ENCODE results near the gene SSR2.
"Not testable (repeated sequence)": the region's sequence is repeated elsewhere in the genome, so short reads cannot be mapped to it uniquely, and the experiment has no call there.

The SSR2 gene

DNA sequence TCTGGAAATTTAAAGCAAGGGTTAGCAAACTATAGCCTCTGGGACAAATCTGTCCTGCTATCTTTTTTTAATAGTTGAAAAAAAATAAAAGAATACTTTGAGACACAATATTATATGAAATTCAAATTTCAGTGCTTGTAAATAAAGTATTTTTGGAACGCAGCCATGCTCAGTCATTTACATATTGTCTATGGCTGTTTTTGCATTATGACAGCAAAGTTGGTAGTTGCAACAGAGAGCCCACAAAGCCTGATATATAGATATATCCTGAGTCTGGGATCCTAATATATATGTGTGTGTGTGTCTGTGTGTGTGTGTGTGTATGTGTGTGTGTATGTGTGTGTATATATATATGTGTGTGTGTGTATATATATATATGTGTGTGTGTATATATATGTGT, 20.8 kb downstream of the SSR2 start:
- DNase-seq (ENCODE audit: extremely low read depth in 1 of 2, low read depth in 1 of 2): no peak

DNA sequence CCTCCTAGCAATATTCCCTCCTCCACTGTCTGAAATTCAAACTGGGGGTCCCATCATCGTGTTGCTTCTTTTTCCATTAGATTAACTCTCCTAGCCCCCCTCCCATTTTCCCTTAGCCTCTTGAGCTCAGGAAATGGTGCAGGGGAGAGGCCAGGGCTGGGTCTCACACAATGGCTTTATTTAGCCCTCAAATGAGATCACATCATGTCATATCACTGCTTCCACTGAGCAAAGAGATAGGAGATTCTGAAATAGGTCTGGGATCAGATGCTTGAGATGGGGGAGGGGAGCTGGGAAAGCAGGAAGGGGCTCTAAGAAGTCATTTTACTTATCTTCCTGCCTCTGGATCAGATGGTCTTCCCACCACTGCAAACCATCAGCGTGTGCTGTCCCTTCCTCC, 24.6 kb downstream of the SSR2 start:
- no peak for DNase-seq (ENCODE audit: extremely low read depth in 1 of 2, low read depth in 1 of 2)

DNA sequence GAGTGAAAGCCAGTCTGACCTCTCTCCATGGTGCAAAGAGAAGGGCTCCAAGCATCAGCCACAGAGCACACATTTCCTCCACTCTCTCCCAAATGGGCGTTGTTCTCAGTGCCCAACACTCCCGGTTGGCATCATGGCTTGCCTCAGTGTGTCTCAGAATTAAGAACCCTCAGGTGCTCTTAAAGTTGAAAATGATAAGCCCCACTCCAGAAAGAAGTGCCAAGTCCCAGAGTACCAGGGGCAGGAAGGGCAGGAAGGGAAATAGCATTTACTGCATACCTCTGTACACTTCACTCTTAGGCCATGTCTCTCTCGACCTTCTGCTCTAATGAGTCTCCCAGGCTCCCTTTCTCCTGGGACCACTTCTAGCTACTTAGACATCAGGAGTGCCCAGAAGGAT, 27.2 kb downstream of the SSR2 start:
- no peak for DNase-seq (ENCODE audit: extremely low read depth in 1 of 2, low read depth in 1 of 2)

DNA sequence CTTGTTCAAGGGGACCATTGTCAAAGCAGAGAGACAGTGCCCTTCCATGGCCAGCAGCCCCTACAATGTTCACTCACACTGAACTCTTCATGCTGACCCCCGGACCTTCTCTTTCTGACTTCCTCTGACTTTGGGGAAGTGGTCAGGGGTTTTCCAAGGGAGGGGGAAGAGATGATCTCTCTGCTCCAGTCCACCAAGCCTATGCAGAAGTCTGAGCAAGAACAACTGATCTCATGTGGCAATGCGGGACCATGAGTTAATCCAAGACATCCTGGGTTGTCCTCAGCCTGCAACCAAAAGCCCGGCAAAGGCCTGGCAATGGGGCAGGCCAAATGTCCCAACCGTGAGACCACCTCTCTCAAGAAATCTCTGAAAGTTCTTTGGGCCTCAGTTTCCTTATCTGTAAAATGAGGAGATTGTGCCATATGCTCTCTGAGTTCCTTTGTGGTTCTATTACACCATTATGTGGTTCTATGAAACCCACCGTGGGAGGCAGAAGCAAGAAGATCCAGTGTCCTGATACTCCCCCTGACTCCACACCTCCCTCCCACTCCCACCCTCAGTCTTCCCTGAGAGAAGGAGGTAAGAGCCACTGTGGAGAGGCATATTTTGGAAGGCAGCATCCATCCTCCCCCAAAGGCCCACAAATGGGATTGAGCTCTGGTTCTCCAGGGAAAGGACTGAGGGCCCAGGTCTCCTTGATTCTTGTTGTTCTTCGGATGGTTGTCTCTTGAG, 30.6 kb downstream of the SSR2 start:
- DNase-seq (ENCODE audit: extremely low read depth in 1 of 2, low read depth in 1 of 2): no peak

DNA sequence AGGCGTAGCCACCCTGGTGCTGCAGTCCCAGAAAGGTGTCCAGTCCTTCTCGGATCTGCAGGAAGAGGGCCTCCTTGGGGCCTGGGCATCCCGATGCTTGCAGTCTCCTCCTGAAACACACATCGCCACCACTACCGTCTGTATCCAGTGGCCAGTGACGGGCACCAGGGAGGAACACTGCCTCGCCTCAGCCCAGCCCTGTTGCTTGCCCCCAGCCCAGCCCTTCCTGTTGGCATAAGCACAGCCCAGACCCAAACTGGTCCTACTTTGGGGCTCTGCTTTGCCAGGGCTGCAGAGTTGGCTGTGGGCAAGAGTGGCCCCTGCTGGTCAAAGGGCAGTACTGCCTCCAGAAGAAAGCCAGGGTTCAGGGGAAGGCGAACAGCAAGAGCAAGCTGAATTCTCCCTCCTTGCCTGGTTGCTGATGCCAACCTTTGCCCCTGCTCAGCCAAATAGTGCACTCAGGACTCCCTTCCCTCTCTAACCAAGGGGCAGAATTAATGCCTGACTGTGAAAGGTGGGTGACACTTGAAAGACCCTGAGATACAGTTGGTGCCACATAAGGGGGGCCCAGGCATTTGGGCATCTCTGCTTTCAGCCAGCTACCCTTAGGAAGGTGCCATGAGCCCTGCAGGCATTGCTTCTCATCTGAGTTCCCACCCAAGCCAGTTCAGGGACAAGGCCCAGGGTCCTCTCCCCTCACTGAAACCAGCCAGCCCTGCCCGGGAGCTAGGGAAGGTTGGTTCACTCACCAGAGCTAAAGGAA, 31.3 kb downstream of the SSR2 start:
- peak; percentile 44 to 52 for DNase-seq (ENCODE audit: extremely low read depth in 1 of 2, low read depth in 1 of 2)

DNA sequence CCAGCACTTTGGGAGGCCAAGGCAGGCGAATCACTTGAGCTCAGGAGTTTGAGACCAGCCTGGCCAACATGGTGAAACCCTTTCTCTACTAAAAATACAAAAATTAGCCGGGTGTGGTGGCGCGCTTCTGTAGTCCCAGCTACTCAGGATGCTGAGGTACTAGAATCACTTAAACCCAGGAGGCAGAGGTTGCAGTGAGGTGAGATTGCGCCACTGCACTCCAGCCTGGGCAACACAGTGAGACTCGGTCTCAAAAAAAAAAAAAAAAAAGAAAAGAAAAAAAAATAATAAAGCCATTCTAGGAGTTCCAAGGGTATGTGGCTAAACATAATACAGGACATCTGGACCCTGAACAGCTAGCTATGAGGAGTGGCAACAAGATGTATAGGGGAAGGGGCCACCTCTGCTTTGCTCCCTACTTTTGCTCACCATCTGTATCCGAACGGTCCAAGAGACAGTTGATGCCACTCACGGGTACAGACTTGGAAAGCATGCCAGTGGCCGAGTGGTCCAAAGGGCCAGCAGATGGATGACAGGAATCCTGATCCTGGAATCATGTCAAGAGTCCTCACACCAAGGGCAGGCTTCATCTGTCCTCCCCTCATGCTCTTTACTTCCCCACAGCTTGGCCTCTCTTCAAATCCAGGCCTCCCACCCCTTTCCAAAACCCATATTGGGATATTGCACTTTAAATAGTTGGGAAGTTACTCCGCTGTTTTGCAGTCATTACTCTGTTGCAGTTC, 35.7 kb downstream of the SSR2 start:
- DNase-seq (ENCODE audit: extremely low read depth in 1 of 2, low read depth in 1 of 2): not testable (repeated sequence)

DNA sequence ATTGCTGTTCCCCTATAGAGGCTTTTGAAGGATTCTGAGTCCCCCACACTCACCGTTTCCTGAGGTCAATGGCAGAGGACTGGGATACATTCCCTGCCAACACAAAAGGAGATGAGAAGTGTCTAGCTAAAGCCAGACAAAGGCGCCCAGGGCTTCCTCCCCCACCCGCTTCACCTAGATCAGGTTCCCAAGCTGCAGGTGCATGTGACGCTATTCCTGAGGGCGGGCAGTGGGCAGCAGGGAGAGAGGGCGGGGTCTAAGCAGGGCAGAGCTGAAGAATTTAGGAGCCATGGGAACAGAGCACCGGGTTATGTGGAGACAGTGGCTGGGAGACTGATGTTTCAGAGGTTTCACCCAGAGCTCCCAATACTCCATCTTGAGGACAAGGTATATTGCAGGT, 36.4 kb downstream of the SSR2 start:
- DNase-seq (ENCODE audit: extremely low read depth in 1 of 2, low read depth in 1 of 2): no peak

DNA sequence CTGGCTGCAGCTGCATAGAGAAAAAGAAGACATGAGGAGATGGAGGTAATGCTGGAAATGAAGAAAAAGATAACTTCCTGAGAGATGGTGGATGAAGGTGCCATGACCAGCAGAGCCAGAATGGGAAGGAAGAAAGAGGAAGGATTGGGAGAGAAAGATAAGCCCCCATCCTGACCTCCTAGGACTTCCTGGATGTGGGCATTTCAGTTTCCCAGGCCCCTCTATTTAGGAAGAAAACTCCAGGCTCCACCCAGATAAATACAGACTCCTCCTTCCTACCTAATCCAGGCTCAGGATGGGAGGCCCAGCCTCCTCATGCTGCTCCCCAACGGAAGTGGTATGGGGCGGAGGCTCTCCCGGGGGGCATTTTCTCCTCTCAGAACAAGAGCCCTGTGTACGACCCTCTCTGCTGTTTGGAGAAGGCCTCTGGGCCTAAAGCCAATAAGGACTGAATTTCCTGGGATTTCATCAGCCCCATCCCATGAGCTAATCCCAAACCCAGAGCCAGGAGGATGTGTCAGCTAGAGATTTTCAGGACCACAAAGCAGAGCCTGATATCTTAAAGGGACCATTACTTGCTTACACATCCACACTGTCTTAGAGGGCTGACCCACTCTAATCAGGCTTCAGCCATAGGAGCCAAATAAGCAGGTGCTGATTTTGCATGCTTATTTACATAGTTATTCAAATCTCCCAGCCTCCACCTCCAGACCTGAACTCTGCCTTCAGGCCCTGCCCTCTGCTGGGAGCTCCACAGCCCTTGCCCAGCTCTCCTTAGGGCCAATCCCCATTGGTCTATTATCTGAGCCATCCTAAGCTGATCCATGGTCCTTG, 37.3 kb downstream of the SSR2 start:
- DNase-seq (ENCODE audit: extremely low read depth in 1 of 2, low read depth in 1 of 2): no peak

DNA sequence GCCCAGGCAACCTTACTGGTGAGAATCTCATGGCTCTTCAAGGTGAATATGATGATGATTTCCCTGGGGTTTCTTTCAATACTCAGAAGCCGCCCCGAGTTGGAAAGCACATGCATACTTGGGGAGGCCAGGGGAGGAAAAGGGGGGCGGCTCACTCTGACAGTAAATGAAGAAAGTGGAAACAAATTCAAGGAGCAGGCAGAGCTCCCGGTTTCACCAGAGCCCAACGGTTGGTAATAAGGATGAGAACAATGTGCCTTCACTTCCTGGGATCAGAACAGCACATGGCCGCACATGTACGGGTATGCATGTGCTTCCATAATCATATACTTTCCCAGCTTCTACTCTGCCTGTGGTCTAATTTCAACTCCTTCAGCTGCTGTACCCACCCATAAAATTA, 38.6 kb downstream of the SSR2 start:
- DNase-seq (ENCODE audit: extremely low read depth in 1 of 2, low read depth in 1 of 2): no peak

DNA sequence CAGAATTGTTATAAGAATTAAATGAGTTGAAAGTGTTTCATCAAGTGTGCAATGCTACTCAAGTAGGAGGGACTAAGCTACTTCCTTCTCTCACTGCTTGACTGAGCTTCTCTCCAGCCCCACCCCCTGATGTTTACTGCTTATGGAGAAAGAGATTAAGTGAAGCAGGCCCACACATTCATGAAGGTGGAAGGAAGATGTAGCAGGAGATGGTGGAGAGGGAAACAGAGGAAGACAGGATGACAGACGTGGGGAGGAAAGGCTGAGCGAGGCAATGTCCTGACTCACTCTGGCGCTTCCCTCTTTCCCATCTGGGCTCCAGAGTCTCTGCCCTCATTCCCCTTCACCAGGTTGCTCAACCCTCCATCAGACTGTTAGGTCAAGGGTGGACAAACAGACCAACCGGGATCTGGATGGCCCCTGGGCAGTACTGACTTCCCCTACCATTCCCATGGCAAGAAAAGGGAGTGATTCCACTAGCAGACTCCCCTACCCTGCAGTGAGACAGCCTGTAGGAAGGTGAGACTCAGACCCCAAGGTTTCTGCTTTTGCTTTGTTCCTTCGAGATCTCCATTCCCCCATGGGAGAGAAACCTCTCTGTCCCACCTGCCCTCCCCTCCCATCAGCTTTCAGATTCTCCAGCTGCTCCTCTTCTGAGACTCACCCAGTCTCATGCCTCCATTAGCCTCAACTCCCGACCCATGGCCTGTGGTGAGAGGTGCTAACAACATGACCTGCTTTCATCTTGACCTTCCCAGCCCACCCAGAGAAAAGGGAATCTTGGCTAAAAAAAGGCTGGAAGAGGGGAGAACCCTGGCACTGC, 39.3 kb downstream of the SSR2 start:
- DNase-seq (ENCODE audit: extremely low read depth in 1 of 2, low read depth in 1 of 2): no peak

DNA sequence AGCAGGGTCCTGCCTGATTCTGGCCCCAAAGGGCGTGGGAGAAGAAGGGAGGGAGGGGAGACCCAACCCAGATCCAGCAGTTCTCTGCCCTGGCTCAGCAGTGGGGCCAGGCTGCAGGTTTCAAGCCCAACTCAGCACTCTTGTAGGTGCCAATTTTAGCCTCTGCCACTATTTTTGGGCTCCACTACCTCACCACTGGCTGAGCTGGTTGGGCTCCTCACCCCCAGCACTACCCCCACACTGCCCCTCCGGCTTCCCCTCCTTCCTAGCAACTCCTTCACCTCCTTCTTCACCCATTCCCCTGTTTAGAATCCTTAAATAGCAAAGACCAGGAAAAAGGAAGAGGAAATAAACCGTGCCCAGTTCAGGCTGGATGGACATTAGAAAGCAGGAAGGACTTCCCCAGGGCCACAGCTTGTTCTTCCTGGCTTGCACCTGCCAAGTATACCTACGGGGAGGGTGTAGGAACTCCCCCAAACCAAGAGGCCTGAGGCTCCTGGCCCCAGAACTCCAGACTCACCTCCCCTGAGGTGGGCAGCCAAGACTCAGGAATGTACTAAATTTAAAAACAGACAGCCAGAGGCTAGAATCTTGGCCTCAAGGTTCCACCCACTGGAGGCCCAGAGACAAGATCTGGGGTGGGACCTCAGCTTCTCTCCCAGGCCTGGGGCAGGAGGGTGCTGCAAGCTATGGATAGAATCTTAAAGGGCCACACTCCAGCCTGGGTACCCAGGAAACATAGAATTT, 41.0 kb downstream of the SSR2 start:
- no peak for DNase-seq (ENCODE audit: extremely low read depth in 1 of 2, low read depth in 1 of 2)

DNA sequence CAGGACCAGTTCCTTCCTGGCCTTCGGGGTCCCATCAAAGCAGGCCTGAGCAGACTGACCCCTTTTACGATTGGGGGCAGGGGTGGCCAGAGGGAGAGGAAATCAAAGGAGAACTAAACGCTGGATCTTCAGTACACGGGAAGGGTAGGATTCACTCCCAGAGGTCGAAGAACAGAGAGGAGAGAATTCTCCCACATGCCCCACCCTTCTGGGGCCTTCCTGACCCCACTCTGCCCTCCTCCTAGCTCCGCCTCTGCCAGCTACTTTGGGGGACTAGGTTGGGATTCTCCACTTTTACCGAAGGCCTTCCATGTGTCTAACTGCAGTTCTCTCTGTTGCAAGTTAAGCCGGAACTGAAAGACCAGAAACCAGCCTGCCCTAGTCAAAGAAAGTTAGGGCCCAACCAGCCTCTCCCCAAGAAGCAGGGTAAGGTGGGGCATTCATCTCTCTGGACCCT, 41.8 kb downstream of the SSR2 start:
- no peak for DNase-seq (ENCODE audit: extremely low read depth in 1 of 2, low read depth in 1 of 2)

DNA sequence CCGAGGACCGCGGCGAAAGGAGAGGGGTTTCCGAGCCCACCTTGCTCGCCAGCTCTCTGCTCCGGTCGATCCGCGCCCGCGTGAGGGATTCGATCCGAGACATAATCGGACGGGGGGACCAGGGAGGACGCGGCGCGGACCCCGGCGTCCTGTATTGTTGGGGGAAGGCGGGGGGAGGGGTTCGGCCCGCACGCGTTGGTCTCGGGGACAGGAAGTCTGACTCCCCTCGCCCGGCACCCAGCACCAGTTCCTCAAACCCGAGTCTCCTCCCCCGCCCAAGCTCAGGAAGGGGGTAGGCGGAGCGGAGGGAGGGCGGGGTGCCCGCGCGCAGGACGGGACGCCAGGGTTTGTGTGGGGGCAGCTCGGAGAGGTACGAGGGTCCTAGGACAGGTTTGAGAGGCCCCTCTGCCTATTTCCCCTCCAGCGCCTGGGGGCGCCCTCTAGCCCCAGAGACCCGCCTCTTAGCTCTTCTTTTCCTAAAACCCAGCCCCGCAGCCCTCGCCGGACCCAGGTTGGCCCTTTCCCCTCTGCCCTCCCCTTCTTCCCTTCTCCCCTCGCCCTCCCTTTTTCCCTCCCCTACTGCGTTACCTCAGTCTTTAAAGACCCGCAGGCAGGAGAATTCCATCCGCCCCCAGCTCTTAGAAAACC, 42.3 kb downstream of the SSR2 start, which contains the start of gene ARHGEF2:
Gene ARHGEF2, minus strand, starts transcription at position 223 of the 648 bp plus-strand sequence. Its CDS starts 120 bp downstream, at position 103.
- peak; percentile 84 to 85 for DNase-seq (ENCODE audit: extremely low read depth in 1 of 2, low read depth in 1 of 2)

DNA sequence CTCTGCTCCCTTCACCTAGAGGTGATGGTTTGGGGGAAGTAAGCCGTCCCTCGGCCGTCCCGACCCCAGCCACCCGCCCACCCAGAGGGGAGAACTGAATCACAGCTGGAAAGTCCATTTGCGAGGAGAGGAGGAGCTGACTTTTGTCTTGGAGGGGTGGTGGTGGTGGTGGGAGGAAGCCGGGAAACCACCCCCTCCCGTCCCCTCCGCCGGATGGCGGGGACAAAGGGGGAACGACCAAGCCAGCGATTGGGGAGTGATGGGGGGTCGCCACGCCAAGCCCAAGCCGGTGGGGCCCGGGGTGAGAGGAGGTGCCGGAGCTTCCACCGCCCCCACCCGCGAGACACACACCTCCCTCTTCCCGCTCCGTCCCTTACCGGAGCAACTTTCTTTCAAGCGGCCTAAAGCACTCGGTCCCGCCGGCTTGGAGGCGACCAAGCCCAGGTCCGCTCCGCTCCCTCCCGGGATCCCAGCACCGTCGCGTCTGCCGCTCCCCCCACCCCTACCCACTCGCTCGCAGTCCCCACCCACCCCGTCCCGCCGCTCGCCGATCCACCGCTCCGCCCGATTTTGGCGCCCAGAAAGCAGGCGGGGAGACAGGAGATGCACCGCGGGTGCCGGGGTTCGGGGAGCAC, 42.9 kb downstream of the SSR2 start:
- peak; percentile 66 to 74 for DNase-seq (ENCODE audit: extremely low read depth in 1 of 2, low read depth in 1 of 2)

DNA sequence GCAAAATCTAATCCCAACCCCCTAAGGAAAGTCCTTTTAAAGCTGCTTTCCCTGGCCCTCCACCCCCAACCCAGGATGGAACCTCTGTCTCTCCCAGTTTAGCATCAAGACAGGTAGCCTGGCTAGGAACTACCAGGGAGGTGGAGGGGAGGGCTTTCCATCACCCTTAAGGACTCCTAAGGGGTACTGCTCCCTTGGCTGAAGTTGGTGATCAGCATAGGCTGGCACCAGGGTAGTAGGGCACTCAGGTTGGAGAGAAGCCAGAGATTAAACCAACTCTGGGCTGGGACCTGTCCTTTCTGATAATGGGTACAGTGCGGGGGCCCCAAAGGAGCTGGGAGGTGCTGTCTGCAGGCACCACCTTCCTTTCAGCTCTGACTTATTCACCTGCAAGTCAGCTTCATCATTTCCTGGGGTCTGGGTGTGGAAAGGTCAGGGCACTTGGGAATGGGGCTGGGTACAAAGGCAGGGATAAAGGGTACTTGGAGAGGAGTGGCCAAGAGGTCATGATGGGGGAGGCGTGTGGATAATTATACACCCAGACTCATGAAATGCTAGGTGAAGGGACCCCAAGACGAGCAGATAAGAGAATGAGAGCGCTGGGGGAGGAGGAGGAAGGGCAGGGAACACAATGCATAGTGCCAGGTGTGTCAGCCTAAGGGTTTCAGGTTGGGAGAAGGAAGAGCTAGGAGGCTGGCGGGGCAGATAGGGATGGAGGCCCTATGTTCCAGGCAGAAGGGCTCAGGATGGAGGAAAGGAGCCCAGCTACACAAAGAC, 43.6 kb downstream of the SSR2 start:
- DNase-seq (ENCODE audit: extremely low read depth in 1 of 2, low read depth in 1 of 2): no peak

DNA sequence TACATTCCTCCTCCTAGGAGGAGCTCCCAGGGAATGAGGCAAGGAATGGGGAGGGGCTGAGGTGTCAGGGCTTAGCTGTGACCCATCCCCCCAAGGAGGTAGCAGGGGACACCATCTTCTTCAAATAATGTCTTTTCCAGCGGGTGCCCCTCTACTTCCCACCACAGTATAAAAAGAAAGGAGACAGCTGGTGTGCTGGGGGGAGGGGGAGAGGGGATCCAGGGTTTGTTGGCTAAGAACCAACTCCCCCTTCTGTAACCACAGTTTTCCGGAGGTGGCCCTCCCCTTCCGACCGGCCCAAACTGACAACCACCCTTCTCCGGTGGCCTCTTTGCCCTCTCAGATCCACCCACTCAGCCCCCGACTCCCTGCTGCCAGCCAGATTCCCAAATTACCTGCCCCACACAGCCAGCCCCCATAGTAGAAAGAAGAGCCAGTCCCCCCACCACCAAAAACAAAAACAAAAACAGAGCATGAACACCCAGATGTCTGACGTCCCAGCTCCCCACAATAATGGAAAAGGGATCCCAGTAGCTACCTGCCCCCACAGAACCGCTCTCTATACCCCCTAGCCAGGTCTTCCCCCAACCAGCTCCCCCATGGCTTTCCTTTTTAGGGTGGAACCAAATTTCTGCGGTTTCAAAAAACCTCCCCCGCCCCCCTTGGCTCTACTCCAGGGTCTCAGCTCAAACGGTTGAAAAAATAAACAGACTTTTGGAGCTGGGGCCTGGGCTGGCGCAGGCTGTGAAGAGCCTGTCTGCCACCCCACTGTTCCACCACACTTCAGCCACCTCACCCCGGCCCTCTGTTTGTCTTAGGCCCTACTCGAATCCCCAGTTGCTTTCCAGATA, 44.5 kb downstream of the SSR2 start:
- peak; percentile 31 to 44 for DNase-seq (ENCODE audit: extremely low read depth in 1 of 2, low read depth in 1 of 2)

All from stimulated activated CD8-positive, alpha-beta memory T cell treated with anti-CD3 and anti-CD28 coated beads, Interleukin-7, amount 100 ng/mL, for 48 hours (primary cell).